Measurements from ENCODE around the gene SPDYE3.
"Not testable (repeated sequence)": the region's sequence is repeated elsewhere in the genome, so short reads cannot be mapped to it uniquely, and the experiment has no call there.

DNA sequence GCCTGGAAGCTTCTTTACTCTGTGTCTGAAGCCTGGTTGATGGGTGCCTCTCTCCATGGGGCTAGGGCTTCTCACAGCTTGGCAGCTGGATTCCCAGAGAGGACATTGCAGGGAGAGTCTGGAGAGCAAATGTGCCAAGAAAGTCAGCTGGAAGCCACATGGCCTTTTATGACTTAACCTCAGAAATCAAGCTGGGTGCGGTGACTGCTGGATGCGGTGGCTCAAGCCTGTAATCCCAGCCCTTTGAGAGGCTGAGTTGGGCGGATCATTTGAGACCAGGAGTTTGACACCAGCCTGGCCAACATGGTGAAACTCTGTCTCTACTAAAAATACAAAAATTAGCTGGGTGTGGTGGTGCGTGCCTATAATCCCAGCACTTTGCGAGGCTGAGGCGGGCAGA is 31.4 kb upstream of the SPDYE3 start:
- TF ChIP-seq CTCF, POLR2A (IDR thresholded peaks at IDR 0.05): not testable (repeated sequence)

Measured in lower leg skin (tissue), 3 donors.